Femur (tissue), 1 donor: ENCODE results near the gene RNLS.

Experiments
- DNase-seq: peaks from one replicate; pipeline ENCODE4 v3.0.0-alpha.2; 2017

Gene RNLS

DNA sequence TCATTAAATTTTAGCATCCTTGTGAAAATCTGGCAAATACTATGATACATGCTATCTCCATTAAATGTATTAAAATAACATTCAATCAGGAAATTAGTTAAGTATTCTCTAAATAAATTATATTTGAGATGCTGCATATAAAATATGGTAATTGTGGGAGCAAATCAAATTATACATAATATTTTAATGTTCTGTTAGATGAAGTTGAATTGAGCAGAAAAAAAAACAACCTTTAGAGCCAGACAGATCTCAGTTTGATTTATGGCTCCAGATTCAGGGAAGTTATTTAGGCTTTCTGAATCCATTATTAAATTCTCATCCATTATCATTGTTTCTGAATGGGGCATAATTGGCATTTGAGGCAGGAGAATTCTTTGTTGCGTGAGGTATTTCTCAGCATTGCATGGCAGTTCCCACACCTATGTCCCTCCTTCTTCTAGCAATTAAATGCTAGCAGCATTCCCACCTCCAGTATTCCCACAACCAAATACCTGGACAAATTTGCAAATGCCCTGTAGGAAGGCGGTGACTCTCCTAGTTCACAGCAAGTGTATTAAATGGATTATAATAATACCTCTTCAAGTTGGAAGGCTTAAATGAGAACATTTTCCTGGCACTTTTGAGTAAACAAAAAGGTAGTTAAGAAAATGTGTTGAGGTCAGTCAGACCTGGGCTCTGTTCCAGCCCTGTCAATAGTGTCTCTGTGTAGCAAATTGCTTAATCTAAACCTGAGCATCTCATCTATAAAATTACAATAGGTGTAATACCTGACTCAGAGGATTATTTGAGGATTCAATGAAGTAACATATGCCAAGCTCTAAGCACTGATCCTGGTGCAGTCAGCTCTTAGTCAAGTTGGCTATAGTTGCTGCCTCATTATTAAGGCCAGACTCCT, 108.9 kb downstream of the RNLS start:
- DNase-seq, result no peak

DNA sequence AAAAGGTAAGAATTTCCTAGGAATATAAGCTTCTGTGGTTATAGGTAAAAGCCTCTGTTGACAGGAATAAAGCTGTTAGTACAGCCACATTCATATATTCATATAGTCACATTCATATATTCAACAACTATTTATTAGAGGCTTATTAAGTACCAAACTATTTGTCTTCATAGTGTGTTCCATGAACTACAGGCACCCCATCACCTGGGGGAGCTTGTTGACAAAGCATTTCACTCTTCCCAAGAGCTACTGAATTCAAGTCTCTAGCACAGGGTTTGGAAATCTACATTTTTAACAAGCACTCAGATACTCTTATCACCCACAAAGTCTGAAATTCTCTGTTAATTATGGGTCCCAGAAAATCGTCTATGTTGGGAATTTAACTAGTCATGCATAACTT, 110.6 kb downstream of the RNLS start:
- no peak for DNase-seq

DNA sequence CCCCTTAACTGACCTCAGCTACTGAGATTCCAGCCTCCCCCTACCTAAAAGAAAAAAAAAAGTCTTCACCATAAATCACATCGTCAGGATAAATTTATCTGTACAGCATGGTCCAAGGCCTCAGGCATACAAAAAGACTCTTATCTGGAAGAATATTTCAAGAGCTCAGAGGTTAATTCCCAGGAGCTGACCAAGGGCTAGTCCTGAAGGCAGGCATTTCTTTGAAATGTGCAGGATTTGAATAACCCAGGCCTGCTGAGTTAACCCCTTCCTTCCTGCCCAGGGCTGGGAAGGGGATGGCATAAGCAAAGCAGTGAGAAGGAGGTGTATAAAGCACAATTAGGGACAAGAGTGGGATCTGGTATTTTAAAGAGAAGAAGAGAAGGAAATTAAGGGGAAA, 111.2 kb downstream of the RNLS start:
- no peak for DNase-seq

DNA sequence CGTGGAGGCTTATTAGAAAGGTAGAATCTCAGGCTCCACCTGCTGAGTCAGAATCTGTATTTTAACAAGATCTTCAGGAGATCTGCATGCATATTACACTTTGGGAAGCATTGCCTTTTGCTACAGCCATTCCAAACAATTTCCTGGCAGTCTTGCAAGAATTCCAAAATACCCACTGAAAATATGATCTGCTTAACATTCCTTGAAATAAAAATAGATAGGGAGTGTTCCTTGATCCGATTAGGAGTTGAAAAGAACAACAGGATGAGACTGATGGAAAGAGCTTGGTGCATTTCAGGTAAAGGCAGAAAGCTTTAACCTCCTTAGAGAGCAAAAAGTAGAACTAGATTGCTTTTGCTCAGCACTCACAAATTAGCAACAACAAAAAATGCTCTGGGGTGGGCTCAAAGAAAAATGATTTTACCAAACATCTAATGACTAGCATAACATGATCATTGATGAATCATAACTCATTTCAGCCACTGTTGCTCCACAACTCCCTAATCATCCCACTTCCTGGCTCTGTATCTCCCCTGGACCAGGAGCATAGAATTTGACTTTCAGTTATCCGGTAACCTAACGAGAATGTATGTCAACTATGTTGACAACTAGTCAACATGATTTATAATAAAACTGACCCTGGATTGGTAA, 115.2 kb downstream of the RNLS start:
- no peak for DNase-seq

DNA sequence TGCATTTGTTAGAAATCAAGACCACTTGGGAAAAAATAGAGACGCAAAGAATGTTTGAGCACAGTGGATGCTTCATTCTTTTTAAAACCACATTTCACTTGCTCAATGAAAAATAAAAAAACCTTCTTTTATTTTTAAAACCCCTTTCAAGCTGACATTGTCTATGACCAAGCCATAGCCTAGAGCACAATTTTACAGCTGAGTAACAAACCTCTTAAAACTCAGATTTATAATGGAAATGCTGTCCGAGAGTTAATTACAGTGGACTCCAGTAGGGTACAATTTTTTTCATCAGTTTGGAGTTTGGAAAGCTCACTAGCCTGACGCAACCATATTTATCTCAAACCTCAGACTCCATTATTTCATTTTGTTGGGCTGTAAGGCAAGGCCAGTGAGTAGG, 116.3 kb downstream of the RNLS start:
- no peak for DNase-seq

DNA sequence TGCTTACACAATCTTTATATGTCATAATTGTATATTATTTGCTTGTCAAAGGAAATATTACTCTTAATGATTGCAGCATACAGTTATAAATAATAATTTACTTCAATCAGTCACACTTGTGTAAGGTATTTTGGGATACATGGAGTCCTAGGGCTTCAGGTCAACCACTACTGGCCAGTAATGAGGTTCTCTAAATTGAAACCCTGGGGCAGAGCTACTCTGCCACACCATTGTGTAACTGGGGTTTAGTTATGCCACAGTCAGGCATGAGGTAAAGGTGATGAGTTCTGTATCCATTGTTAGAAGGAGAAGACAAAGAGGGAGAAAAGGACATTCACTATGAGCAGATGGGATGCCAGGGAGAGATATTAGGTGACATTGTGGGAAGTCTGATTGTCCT, 117.4 kb downstream of the RNLS start:
- no peak for DNase-seq

DNA sequence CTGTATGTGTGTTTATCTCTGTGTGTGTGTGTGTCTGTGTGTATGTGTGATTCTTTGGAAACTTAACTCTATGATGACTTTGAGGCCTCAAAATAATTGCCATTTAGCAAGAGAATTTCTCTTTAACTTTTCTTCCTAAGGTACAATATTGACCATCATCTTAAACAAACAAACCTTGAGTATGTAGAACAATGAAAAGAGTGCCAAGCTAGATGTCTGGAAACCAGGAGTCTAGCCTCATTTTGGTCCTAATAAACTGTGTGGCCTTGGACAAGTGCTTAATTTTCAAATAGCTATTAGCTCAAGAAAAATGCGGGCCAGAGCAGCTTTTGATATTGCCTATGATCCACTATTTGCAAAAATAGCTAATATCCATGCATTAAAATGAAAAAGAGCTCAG, 119.3 kb downstream of the RNLS start:
- no peak for DNase-seq

DNA sequence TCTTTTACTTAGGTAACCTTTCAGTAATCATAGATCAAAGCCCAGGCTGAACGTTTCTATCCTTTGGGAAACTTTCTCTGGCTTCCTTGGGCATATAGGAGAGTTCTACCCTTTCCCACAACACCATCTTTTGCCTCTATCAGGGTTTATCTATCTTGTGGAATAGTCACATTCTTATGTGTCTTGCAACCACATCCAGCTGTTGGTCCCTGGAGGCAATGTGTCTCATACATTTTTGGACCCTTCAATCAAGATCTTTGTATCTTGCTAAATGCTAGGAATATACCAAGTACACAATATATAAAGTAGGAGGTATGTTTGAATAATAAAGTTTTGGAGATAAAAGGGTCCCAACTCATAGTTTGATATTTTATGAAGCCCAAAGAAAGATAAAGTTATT, 121.7 kb downstream of the RNLS start:
- DNase-seq, result no peak

DNA sequence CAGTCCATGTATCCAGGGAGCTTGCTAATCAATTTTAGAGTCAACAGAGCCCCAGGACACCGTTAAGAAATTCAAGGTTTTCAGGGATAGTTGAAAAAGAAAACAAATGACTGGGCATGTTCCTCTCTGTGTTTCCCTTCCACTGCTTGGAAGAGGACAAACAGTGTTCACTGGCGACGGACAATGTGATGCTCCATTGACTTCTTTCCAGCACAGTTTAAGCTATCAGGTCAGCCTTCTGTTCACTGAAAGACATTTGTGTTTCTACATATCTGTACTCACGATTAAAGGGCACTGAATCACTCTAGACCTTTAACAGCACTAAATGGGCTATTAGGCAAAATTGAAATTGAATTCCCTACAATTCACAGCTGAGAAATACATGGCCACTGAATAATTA, 123.6 kb downstream of the RNLS start:
- DNase-seq, result no peak

DNA sequence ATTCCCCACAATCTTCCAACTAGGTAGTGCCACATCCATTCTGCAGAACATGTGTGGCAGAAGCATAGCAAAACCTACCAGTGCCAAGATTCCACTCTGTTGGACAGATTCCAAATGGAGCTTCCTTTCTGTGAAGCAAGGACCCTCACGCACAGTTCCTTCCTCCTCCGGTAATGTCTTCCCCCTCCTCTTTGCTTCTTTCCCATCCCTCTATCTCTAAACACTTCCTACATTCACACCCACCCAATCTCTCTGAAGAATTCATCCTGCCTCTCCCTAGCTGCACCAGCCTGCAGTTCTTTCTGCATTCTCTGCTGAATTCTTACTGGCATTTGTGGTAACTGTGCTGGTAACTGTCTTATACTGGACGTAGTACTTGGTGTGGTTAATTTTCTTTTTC, 124.9 kb downstream of the RNLS start:
- DNase-seq, result no peak

DNA sequence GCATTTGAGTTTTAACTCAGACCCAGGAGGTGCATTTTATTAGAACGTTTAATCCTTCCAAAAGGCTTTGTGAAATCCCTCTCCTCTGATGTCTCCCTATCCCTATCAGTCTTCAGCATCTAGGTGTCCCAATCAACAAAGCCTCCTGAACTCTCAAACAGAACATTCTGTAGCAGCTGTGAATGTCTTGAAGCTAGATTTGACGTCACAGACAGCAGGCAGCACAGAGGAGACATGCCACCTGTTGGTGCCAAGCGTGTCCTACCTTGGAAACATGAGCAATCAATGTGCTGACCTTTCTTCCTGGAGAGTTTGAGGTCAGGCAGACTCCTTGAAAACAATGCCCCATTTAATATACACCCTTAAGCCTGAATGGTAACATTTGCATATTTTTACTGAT, 125.5 kb downstream of the RNLS start:
- no peak for DNase-seq

DNA sequence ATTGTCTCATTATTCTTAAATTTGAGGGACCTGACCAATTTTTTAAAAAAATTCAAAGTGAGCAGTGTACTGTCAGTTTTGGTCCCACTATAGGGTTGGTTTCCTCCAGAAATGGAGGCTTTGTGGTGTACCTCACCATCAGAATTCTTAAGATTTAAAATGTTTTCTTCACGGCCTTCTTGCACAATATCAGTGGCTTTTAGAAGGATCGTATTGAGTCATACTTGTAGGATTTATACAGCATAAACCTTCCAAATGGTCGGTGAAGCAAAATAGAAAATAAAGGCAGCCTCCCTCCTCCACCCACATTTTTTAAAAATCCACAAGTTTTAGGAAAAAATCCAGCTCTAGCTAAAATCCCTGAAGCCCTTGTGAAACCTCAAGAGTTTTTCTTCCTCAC, 126.4 kb downstream of the RNLS start:
- DNase-seq, result no peak

DNA sequence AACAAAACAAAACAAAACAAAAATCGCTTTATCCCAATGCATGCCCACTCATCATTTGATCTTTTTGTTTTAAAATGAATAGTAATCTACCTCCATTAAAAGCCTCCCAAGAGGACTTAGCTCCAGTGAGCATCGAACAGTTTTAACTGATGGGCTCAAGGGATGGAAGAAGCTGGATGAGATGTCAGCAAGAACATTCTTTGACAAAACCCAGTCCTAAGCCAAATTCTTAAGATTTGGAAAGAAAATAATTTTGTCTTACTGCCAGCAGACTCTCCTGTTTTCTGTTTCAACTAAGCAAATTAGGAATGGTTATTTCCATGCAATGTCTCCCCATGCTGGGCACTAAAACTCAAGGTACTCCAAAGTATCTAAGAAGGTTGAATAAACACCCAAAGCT, 127.3 kb downstream of the RNLS start:
- DNase-seq, result no peak

DNA sequence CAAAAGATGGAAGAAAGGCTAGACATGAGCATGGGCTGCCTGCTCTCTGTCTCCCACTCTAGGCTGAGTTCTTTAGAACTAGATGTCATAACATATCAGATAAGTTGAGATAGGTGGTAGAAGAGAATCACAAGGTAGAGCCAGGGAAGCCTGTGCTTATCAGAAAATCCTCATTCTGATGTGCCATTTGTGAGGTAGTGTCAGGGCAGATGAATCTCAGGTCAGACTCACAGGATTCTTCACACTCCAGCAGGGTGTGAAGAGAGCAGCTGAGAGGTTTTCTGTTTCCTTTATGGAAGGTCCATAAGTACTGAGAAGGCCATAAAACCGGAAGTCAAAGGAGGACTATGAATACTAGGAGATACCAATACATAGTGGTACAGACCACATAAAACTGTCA, 132.9 kb downstream of the RNLS start:
- no peak for DNase-seq

DNA sequence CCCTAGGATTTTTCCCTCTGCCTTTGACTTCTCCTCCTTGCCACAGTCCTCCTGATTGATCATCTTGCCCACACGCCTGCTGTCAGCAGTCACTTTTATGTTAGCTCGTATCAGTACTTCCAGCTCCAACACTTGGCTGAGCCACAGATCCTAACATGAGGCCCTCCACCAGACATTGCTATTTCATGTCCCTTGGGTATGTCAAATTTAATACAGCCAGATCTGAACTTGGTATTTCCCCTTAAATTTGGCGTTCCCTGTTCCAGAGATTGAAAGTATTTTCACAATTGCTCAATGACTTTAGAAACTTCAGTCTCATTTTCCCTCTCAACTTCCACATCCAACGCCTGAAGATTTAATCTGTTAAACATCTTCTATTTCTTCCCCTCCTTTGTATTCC, 140.4 kb downstream of the RNLS start:
- no peak for DNase-seq

DNA sequence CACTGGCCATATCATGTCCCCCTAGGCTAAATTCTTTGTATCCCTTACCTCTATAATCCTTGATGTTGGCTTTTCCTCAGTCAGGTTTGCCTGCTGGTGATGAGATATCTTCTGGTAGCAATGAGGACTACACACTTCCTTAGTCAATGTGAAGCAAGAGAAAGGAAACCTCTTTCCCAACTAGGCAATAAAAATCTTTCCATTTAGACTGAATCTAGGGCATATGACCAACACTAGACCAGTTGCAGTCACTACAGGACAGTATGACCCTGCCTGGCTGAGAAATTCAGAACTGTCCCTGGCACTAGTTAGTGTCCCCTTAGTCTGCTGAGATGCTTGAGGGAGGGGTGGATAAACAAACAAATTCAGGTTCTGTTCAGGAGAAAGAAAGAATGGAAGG, 142.6 kb downstream of the RNLS start:
- no peak for DNase-seq

DNA sequence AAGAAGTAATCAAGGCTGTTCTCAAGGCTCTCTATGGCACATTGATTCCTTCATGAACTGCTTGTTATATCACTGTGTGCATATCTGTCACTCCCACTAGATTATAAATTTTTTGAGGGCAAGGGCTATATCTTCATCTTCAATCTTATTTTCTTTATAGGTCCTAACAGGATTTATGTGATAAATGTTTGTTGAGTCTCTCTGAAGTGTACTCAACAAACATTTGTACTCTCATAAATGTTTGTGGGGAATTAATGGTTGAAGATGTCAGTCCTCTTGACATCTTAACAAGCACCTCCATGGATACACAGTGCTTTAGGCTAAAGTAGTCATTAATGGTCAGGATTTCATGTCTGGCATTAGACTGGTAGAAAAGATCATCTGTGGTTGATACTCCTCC, 143.2 kb downstream of the RNLS start:
- no peak for DNase-seq

DNA sequence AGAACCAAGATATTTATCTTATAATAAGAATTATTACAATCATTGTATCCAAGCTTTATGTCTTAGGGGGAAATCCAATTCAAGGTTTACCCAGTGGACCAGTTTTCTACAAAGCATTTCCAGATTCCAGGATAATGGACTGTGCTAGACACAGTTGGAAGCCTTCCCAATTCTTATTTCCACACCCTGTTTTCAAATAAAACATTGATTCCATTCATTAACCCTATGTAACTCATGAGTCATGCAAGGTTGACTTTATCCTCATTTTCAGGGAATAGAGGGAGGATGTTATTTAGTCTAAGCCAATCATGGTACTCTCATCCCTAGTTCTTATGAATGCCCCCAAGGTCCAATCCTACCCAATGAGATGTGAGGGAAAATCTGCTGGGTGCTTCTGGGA, 145.7 kb downstream of the RNLS start:
- no peak for DNase-seq

DNA sequence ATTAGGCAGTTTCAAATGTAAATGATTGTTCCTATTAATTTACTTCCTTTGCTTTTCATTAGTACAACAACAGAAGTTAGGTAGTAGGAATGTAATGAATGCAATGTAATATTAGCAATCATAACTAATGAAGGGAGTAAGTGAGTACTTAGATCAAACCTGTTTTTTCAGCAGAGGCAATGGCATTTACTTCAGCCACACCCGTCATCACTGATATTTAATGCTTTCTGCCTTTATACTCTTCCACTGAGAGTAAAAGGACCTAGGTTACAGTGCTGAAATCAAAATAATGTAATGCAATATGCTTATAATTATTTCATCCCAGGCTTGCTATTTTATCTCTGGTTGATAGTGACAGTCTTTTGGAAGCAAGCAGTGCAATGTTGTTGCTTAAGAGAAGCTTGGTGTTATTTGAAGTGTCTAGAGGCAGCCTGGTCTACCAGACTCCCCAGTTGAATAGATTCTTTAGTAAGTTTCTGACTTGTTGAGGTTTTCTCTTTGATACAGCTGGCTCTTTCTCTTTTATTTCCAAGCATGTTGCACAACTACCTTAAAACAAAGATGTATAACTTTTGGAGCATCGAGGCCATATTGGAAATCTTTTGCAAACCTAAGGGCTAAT, 149.4 kb downstream of the RNLS start:
- no peak for DNase-seq

DNA sequence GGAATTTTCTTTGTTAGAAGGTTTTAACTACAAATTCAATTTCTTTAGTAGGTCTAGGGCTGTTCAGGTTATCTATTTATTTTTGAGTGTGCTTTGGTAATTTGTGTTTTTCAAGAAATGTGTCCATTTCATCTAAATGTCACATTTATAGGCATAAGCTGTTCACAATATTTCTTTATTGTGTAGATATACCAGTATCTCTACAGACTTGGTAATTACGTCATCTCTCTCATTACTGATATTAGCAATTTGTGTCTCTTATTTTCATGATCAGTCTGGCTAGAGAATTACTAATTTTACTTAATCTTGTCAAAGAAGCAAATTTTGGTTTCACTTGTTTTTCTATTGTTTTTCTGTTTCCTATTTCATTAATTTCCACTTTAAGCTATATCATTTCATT, 152.0 kb downstream of the RNLS start:
- no peak for DNase-seq

DNA sequence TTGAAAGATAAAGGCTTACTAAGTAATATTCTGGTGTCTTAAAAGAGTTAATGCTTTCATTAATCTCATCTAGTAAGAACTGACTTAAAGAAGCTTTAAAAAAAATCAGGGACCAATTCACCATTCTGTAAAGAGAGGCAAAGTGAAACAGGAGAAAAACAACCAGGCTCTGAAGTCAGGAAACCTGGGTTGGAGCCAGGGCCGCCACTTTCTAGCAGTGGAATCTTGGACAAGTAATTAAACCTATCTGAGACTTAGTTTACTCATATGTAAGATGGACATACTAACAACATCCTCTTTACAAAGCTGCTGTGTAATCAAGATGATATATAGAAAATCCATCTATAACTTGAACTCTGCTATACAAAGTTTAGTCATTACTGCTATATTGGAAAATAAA, 154.1 kb downstream of the RNLS start:
- no peak for DNase-seq

DNA sequence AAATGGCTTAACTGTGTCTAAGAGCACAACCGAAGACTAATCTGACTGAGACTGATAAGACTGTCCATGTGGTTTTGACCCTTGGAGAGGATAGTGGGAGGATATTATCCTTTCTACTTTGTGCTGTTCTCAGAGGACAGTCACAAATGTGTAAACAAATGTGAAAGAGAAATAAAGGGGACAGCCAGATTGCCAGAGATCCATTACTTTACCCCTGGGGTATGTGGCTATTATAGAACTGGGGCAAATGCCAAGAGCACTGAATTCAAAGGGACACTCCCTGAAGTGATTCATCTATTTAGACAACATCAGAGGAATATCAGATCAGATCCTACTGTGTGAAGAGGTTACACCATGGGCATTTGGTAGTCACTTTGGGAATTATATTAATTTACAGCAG, 154.7 kb downstream of the RNLS start:
- DNase-seq, result no peak

DNA sequence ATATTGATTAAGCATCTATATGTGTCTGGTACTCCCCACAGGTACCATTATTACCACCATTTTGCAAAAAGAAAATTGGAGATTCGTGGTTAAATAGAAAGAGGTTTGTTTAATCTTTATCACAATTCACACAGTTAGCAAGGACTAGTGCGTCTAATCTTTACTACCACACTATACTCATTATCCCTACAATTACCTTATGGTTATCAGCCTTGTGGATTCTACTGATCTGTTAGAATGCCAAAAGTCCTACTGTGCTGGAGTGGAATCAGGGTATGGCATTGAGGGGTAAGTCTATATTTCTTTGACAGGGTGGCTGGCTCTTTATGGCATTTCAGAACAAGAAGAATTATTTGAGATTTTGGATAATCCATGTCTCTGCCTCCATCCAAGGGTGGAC, 156.1 kb downstream of the RNLS start:
- no peak for DNase-seq

DNA sequence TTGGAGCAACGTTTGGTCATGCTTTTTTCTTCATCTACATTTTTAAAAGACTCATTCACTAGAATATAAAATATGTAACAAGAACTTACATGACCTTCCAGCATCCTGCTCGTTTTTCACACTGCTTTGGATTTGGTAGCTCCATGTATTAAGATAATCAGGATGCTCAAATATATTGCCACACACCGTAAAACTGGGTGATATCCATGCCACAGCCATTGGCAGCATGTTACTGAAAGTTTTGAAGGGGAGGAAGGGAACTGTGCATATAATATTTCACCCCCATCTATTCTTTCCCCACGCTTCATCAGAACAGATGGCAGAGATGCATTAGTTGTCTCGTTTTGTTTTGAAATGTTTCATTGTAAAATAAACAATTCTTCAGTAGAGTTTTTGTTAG, 158.2 kb downstream of the RNLS start:
- no peak for DNase-seq
